BJ (cell line): Measurements from ENCODE around the gene ESRRB. TPM values are rescaled to one million over a fixed set of nuclear protein-coding genes. Genes with fewer than 3 reads are reported as not detected.

Experiments
- CTCF ChIA-PET: fragments of 350-600 bp; formaldehyde crosslinking; extraction: SDS; loops from one replicate; lab custom pipeline; 2021; ENCODE audit warnings: antibody characterized with exemption, inconsistent platforms; lab: Yijun Ruan, JAX
- POLR2A ChIA-PET: fragments of 300-600 bp; sonication (Branson Sonifier 250); formaldehyde crosslinking; extraction: SDS; loops from one replicate; lab custom pipeline; 2021; ENCODE audit warnings: antibody characterized with exemption; lab: Charles Lee
- DNase-seq: peaks from one replicate; pipeline ENCODE4 v3.0.0-alpha.2; 2011; ENCODE audit warnings: low read depth
- H3K27me3 ChIP-seq: 2 replicates; pipeline ENCODE4 v1.6.0; 2011; ENCODE audit warnings: low read length; ENCODE audit not compliant: control insufficient read depth, insufficient read depth
- H3K36me3 ChIP-seq: 2 replicates; pipeline ENCODE4 v1.5.1; 2011; ENCODE audit warnings: low read length; ENCODE audit not compliant: control insufficient read depth, insufficient read depth
- H3K4me3 ChIP-seq: 2 replicates; pipeline ENCODE4 v1.5.1; 2011; ENCODE audit warnings: low read depth, mild to moderate bottlenecking, control low read depth, low read length
- polyA plus RNA-seq: library from polyadenylated mRNA; depleted of rRNA; stranded (reverse); fragments of >200 nt; gene quantifications from 2 replicates; pipeline ENCODE4 v1.2.3, GENCODE V29; 2011
- TF ChIP-seq, protein P1 (sequence below): IDR thresholded peaks from 2 replicates; pipeline ENCODE4 v1.5.1; 2011; ENCODE audit warnings: low read depth, mild to moderate bottlenecking, control low read depth, inconsistent platforms, low read length, moderate library complexity; ENCODE audit not compliant: insufficient read depth

The ESRRB gene
- polyA plus RNA-seq, 1 experiment, result not detected

DNA sequence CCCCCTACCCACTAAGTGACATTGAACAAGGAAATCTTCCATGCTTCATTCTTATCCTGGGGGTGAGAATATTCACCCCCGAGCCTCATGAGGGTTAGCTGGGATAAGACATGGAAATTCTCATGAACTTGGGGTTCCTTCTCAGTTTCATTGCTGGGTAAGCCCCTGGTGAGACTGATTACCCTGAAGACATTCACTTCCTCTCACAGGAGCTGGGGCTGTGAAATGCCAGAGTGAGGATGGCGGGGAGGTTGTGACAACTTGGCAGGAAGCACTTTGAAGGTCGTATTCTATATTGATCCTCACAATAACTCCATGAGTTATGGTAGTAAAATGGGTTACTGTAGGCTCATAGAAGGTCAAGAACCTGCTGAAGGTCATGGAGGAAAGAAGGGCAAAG lies 43.5 kb downstream of the ESRRB start:
- ChIA-PET POLR2A (no interaction called here), CTCF (no interaction called here)
- Histone ChIP-seq H3K27me3 (no peaks in the 10 kb centered on the region; the same call in 1 of the 2 replicates), H3K36me3 (no peaks in the 10 kb centered on the region), H3K4me3 (no peak overlapping the region)
- DNase-seq, result no peak
- TF ChIP-seq, protein P1, sequence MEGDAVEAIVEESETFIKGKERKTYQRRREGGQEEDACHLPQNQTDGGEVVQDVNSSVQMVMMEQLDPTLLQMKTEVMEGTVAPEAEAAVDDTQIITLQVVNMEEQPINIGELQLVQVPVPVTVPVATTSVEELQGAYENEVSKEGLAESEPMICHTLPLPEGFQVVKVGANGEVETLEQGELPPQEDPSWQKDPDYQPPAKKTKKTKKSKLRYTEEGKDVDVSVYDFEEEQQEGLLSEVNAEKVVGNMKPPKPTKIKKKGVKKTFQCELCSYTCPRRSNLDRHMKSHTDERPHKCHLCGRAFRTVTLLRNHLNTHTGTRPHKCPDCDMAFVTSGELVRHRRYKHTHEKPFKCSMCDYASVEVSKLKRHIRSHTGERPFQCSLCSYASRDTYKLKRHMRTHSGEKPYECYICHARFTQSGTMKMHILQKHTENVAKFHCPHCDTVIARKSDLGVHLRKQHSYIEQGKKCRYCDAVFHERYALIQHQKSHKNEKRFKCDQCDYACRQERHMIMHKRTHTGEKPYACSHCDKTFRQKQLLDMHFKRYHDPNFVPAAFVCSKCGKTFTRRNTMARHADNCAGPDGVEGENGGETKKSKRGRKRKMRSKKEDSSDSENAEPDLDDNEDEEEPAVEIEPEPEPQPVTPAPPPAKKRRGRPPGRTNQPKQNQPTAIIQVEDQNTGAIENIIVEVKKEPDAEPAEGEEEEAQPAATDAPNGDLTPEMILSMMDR, result no peak

DNA sequence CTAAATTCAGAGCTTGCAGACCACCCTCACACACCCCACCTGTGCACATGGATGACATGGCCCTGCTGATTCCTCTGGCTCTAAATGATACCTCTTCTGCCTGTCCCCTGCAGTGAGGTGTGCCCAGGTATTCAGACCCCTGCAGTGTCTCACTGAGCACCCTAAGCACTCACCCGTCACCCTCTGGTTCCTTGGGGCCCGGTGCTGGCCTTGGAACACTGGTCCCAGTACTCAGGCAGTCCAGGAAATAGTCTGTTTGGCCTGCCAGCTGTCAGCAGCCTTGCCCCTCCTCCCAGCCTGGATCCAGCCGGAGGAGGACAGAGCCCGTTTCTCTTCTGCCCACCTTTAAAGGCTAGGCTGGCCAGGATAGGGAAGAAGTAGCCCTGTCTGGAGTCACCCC lies 44.9 kb downstream of the ESRRB start:
- CTCF ChIA-PET, result interaction anchor here (0.5 to 1.6 kb wide), 2 partner anchors 18 to 34 kb away, joined by 4 read pairs; no protein-coding TSS in a partner anchor
- no peak for DNase-seq
- POLR2A ChIA-PET, result no interaction called here
- Histone ChIP-seq H3K36me3 (no peaks in the 10 kb centered on the region), H3K4me3 (no peak overlapping the region), H3K27me3 (no peaks in the 10 kb centered on the region; the same call in 1 of the 2 replicates)
- TF ChIP-seq, protein P1, result no peak

GRCh38 chr14:76421662-76422061 lies 45.7 kb downstream of the ESRRB start:
- H3K36me3 ChIP-seq, result no peaks in the 10 kb centered on the region
- DNase-seq, result no peak
- ChIA-PET CTCF (interaction anchor here (1.6 kb wide), 1 partner anchor 35 kb away, joined by 4 read pairs; no protein-coding TSS in a partner anchor), POLR2A (no interaction called here)
- no peak overlapping the region for H3K4me3 ChIP-seq
- H3K27me3 ChIP-seq, result no peaks in the 10 kb centered on the region; the same call in 1 of the 2 replicates
- TF ChIP-seq, protein P1, result no peak

DNA sequence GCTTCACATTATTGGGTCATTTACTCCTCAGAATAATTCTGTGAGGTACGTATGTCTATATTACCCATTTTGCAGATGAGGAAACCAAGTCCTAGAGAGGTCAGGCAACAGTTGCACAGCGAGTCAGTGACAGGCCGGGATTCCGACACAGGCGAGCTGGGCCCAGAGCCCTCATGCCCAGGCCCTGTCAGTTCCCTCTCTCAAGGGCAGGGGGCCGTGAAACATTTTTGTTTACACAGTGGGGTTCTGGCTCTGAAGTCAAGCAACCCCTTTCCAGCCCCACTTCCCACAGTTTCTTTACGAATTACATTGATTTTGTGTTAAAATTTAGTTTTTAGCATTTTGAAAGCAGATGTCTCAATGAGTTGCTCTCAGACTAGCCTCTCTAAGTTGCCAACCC lies 46.7 kb downstream of the ESRRB start:
- Histone ChIP-seq H3K4me3 (no peak overlapping the region), H3K27me3 (peaks cover 2% of the 10 kb centered on the region; the same call in 1 of the 2 replicates), H3K36me3 (no peaks in the 10 kb centered on the region)
- POLR2A ChIA-PET, result no interaction called here
- TF ChIP-seq, protein P1, result no peak
- DNase-seq, result no peak
- CTCF ChIA-PET, result no interaction called here

GRCh38 chr14:76423534-76423933 lies 47.6 kb downstream of the ESRRB start:
- H3K36me3 ChIP-seq, result no peaks in the 10 kb centered on the region
- DNase-seq, result no peak
- H3K4me3 ChIP-seq, result no peak overlapping the region
- POLR2A ChIA-PET, result no interaction called here
- CTCF ChIA-PET, result no interaction called here
- peaks cover 2% of the 10 kb centered on the region; the same call in 1 of the 2 replicates for H3K27me3 ChIP-seq
- TF ChIP-seq, protein P1, result no peak
